AG20443 (cell line): ENCODE data around the gene SYT17.

ENCODE experiments used
- DNase-seq: peaks from one replicate; pipeline ENCODE4 v3.0.0; 2012; ENCODE audit warnings: low spot score, mixed read lengths

SYT17 gene

GRCh38 chr16:19264123-19264673 is 96.2 kb downstream of the SYT17 start:
- no peak for DNase-seq

- DNase-seq, result no peak
Observed at GRCh38 chr16:19265380-19265930, 97.4 kb downstream of the SYT17 start.

DNA sequence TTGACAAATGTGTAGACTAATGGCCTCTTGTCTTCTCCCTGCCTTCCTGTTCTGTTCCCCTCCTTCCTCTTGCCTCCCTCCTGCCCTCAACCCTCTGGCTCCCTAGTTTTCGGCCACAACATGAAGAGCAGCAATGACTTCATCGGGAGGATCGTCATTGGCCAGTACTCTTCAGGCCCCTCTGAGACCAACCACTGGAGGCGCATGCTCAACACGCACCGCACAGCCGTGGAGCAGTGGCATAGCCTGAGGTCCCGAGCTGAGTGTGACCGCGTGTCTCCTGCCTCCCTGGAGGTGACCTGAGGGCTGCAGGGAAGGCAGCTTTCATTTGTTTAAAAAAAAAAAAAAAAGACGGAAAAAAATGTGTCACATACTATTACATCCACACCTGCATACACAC is 98.7 kb downstream of the SYT17 start:
- no peak for DNase-seq

- no peak for DNase-seq
Observed at GRCh38 chr16:19269098-19269497, 101.1 kb downstream of the SYT17 start.

- DNase-seq, result no peak
Observed at GRCh38 chr16:19274165-19274797, 106.2 kb downstream of the SYT17 start.

DNA sequence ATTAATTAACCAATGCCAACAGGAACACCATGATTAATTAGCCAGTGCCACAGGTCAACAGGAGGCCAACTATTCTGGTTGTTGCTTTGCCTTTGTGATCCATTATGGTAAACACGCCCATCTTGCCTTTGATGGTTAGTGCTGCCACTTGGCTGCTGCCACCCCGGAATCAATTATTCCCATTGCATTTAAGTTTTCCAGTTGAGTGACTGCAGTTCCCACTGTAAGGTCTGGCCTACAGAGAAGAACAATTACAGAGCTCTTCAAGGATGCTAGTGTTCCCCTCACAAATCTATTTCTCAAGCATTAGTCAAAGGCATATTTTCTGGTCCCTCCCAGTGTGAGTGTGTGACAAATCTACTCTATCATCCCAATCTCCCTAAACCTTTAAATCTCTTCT is 110.4 kb downstream of the SYT17 start:
- DNase-seq, result no peak

DNA sequence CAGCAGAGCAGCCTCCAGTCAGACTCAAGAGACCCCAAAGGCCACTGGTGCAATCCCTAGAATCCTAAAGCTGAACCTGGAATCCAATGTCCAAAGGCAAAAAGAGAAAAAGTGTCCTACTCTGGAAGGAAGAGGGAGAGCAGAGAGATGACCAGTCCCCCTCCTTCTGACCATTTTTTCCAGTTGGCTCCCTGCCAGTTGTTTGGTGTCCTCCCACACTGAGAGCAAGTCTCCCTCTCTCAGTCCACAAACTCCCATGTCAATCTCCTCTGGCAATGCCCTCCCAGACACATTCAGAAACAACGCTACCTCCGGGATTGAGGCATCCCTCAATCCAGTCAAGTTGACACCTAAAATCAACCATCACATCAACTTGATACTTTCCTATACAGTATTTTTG is 113.2 kb downstream of the SYT17 start:
- no peak for DNase-seq

DNA sequence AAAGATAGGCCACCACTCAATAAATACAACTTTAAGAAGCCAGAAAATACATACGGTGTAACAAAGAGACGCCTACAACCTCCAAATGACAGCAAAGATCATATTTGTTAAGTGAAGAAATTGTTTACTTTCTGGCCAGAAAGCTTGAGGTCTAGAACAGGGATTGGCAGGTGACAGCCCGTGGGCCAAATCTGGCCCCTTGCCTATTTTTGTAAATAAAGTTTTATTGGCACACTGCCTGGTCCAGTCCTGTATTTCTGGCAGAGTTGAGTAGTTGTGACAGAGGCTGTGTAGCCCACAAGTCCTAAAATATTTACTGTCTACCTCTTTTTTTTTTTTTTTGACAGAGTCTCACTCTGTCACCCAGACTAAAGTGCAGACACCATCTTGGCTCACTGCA is 114.1 kb downstream of the SYT17 start:
- DNase-seq, result no peak

- DNase-seq, result no peak
Observed at GRCh38 chr16:19283637-19284036, 115.6 kb downstream of the SYT17 start.

- no peak for DNase-seq
Observed at GRCh38 chr16:19284207-19284606, 116.2 kb downstream of the SYT17 start.

GRCh38 chr16:19285431-19285830 is 117.4 kb downstream of the SYT17 start, which contains the start of gene CLEC19A:
TSS of gene CLEC19A (plus strand) at chr16:19285731. CDS start at chr16:19285852, 121 bp downstream.
- DNase-seq, result no peak

DNA sequence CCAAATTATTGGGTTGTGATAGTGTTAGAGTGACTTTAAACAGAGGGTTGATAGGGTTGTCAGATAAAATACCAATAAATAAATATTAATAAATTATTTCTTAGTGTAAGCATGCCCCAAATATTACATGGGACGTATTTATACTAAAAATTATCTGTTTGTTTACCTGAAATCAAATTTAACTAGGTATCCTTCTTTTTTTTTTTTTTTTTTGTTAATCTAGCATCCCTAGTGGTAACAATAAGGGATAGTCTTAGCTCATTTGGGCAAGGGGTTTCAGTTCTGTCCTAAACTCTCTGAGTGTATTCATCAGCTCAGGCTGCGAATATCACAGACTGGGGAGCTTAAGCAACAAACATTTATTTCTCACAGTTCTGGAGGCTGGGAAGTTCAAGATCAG is 118.8 kb downstream of the SYT17 start:
- DNase-seq, result no peak

DNA sequence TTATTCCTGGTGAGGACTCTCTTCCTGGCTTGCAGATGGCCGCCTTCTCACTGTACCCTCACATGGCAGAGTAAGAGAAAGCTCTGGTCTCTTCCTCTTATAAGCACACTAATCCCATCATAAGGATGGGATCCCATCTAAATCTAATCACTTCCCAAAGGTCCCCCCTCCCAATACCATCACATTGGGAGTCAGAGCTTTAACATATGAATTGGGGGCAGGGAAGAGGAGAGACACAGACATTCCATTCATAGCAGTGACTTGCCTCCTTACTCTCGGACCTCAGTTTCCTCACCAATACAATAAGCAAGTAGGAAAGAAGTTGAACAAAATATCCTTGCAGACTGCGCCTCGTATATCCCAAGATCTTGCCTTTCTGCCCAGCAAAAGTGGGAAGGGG is 119.2 kb downstream of the SYT17 start:
- no peak for DNase-seq

DNA sequence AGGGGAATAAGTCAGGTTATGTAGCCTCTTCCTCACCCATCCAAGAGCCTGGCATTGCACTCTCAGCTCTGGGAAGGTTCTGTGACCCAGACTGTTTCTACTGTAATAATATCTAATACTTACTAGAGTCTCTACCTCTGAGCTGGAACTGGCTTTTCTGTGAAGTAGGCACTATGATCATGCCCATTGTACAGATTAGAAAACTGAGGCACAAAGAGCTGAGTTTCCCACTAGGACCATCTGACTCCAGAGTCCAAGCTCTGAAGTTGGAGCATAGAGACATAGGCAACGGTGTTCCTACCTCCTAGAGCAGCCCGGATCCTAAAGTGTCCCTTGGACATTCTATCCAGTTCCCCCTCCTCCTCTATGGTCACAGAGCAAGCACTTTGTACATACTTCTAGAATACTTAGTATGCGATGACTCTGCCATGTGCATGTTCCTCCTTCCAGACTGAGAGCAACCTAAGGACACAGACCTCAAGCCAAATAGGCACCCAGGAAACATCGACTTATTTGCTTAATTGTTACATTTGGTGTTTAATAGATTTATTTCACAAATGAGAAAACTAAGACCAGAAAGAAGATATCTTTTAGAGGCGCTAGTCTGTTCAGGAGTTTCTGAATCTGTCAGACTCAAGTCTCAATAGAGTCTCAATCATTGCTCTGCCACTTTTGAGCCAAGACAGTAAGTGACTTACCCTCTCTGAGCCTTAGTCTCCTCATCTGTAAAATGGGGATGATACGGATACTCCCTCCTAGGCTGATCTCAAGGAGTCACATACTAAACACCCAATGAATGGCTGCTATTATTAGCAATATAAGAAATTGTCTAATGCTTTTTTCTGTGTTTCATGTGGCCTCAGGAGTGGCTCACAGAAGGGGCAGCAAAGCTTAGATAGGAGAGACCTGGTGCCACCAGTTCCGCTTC is 121.1 kb downstream of the SYT17 start:
- no peak for DNase-seq

GRCh38 chr16:19289811-19290485 is 121.9 kb downstream of the SYT17 start:
- no peak for DNase-seq

DNA sequence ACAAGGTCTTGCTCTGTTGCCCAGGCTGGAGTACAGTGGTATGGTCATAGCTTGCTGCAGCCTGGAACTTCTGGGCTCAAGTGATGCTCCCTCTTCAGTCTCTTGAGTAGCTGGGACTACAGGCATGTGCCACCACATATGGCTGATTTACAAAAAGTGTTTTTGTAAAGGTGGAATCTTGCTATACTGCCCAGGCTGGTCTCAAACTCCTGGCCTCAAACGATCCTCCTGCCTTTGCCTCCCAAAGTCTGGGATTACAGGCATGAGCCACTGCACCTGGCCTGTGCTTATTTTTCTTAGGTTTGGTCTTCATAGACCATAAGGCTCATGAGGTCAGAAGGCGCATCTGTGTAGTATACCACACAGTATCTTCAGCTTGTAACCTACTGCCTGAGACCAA is 122.8 kb downstream of the SYT17 start:
- DNase-seq, result no peak

DNA sequence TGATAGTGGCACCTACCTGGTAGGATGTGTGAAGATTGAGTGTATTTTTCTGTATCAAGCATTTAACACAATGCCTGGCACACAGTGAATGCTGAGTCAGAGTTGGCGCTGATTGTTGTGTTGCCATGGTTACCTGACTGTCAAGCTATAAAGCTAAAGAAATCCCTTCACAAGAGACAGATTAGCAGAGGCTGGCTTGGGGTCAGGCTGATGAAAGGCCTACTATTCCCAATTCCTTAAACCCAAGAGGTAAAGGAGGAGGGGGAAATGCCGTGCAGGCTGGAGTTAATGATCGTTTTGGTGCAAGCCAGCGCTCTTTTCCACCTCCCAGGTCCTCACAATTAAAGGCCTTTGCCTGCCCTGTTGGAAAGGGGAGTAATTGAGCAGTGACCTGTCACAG is 123.4 kb downstream of the SYT17 start:
- no peak for DNase-seq

DNA sequence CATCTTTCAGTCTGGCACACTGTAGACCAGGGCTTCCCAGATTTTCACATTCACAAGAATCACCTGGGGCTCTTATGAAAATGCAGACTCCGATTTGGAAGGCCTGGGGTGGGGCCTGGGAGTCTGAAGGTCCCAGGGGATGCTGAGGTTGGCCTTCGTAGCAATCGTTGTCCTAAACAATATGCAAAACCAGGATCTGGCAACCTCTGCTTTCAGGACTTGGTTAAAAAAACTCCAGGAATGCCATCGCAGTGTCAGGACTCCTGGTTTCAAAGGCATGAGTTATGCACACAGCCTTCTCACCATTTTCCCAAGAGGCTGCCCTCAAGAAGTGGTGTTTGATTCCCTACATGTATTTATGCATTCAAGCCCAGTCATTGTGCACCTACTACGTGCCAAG is 124.1 kb downstream of the SYT17 start:
- no peak for DNase-seq

GRCh38 chr16:19294156-19294649 is 126.2 kb downstream of the SYT17 start:
- DNase-seq, result no peak

DNA sequence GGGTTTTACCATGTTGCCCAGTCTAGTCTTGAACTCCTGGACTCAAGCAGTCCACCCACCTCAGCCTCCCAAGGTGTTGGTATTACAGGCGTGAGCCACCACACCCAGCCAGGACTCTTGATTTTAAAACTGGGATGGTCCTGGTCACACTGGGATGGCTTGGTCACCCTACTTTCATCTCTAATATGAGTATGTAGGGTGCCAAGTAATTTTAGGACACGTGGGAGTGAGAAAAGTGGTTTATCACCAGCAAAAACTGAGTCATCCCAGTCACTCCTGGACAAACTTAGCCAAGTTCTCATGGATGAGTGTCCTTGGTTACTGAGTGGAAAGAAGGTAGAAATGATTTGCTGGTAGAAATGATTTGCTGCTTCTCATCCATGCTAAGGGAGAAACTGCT is 127.4 kb downstream of the SYT17 start:
- DNase-seq, result no peak

DNA sequence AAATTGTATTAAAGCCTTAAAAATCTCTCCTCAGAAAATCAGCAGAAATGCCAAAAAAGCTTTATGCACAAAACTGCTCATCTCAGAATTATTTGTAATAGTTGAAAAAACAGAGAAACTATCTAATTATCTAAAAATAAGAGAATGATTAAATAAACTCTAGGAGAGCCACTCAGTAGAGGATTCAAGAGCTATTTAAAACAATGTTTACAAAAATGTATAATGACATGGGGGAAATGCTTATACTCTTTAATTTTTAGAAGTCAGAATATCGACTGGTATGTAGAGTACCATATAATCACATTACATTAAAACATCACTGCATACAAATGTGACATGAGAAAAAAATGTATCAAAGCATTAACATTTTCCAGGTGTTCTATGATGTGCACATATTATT is 129.4 kb downstream of the SYT17 start:
- DNase-seq, result no peak

DNA sequence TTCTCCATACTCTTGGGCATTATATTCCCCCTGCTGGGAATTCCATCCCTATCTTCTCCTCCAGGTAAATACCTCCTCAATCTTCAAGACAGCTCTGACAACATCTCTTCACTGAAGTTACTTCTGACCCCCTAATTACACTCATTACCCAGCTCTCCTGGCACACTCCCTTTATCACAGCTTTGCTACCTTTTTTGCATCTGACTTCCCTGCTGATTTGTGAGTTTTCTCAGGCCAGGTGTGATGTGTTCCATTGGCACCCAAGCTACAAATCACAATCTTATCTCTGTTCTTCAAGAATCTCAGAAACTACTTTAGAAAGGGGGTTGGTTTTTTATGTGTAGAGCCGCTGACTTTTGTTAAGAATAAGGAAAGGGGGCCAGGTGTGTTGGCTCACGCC is 131.5 kb downstream of the SYT17 start:
- DNase-seq, result no peak
